Fibroblast of villous mesenchyme (primary cell): ENCODE results near the gene ARIH2. TPM values are rescaled to one million over a fixed set of nuclear protein-coding genes. Genes with fewer than 3 reads are reported as not detected.

Source experiments
- DNase-seq: peaks from one replicate; pipeline ENCODE4 v3.0.0-alpha.2; 2010; ENCODE audit warnings: low read depth
- H3K4me3 ChIP-seq: 2 replicates; pipeline ENCODE4 v1.5.1; 2011; ENCODE audit warnings: low read depth, mild to moderate bottlenecking, low read length
- CTCF ChIP-seq: IDR thresholded peaks from 2 replicates; pipeline ENCODE4 v1.5.1; 2012; ENCODE audit warnings: low read depth, mild to moderate bottlenecking, low read length; ENCODE audit not compliant: insufficient read depth
- total RNA-seq: library from RNA; depleted of rRNA; stranded (reverse); fragments of >200 nt; gene quantifications from 2 replicates; pipeline ENCODE4 v1.2.3, GENCODE V29; 2012

The ARIH2 gene
- total RNA-seq, 1 donor: 87.2 TPM

- no peak for DNase-seq
- no peak for TF ChIP-seq CTCF
- H3K4me3 ChIP-seq: no peak overlapping the region
Observed at GRCh38 chr3:48885753-48886152, 32.9 kb upstream of the ARIH2 start.

GRCh38 chr3:48891606-48892005, 27.0 kb upstream of the ARIH2 start:
- no peak for DNase-seq
- H3K4me3 ChIP-seq: no peak overlapping the region
- TF ChIP-seq CTCF: no peak

- no peak for DNase-seq
- H3K4me3 ChIP-seq: no peak overlapping the region
- TF ChIP-seq CTCF: no peak
Observed at GRCh38 chr3:48894516-48894915, 24.1 kb upstream of the ARIH2 start.

GRCh38 chr3:48896936-48897335, 21.7 kb upstream of the ARIH2 start:
- no peak for TF ChIP-seq CTCF
- H3K4me3 ChIP-seq: no peak overlapping the region
- DNase-seq: peak; percentile 39

- DNase-seq: peak; percentile 59
- TF ChIP-seq CTCF: no peak
- H3K4me3 ChIP-seq: peak overlapping the region; percentile 83
Observed at GRCh38 chr3:48897460-48898376, 20.9 kb upstream of the ARIH2 start.

GRCh38 chr3:48898383-48899234, 20.0 kb upstream of the ARIH2 start, which contains the start of gene SLC25A20:
Gene SLC25A20, minus strand, starts transcription at chr3:48898882. Its CDS starts 88 bp downstream, at chr3:48898794.
- H3K4me3 ChIP-seq: peak within 1 kb of the TSS; percentile 83
- no peak for TF ChIP-seq CTCF
- peak; percentile 84 for DNase-seq
